ENCODE data around the gene LCLAT1.
"Not testable (repeated sequence)": the region's sequence is repeated elsewhere in the genome, so short reads cannot be mapped to it uniquely, and the experiment has no call there.

Gene LCLAT1

DNA sequence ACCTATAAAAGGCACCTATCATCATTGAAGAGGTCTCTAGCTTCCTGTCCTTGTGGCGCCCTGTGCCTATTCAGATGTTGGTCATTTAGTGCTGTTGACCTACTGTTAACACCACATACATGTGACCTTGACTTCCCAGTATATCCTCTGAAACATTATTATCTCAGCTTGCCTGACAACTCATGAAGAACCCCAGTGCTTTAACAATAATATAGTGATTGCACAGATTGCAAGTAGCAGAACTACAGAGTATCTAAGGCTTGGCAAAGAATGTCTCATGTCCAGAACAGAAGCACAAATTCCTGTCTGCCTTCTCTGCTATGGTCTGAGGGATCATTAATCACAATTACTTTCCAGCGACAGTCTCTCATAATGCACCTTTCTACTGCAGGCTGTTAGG is 165.3 kb downstream of the LCLAT1 start:
- DNase-seq: no peak

DNA sequence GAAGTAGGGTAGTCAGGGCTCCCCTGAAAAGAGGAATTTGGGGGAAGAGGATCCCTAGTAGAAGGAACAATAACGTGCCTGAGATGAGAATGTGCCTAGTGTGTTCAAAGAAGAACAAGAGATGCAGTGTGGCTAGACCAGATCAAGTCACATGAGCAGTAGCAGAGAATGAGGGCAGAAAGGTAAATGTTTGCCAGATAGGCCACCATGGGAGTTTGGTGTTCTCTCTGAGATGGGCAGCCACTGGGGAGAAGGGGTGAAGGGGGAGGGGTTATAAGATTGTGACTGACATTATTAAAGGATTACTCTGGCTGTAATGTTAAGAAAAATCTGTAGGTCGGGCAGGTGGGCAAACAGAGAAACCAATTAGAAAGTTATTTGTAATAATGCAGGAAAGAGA is 166.0 kb downstream of the LCLAT1 start:
- DNase-seq: no peak

DNA sequence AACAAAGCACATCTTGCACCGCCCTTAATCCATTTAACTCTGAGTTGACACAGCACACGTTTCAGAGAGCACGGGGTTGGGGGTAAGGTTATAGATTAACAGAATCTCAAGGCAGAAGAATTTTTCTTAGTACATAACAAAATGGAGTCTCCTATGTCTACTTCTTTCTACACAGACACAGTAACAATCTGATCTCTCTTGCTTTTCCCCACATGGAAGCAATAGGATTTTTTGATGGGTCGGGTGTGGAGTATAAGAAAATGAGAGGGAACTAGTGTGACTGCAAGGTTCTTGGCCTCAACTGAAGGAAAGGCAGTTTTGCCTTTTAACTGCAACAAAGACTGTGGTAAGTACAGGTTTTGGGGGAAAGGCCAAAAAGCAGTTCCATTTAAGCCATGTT is 167.2 kb downstream of the LCLAT1 start:
- DNase-seq: not testable (repeated sequence)

DNA sequence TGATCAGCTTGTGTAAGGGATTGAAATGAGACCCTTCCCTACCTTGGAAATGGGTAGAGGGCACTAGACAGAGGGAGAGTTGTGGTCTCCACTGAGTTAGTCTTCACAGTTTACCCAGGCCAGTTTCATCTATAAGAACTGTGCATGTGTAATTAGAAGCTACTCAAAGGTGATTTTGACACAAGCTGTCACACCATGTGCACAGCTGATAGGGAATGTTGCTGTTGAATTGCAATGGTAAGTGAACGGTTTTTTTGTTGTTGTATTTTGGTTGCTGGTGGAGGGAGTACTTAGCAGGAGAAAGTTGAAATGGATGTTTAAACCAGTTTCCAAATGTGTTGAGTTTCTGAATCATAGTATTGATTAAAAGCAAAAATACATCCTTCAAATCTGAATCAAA is 168.9 kb downstream of the LCLAT1 start:
- no peak for DNase-seq

DNA sequence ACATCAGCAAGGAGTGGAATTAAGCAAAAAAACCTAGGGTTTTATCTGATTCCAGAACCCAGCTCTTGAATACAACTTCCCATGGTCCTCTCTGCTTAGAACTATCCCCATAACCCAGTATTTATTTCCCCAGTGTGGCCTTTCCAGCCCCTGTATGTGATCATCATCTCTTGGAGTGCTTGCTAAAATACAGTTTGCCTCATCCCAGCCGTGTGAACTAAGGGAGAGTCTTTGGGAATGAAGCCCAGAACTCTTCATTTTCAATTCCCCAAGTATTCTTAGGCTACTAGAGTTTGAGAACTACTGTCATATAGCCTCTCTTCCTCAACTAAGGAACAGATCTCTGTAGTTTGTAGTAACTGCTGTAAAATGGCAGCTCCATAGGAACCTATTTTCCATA is 173.1 kb downstream of the LCLAT1 start:
- no peak for DNase-seq

DNA sequence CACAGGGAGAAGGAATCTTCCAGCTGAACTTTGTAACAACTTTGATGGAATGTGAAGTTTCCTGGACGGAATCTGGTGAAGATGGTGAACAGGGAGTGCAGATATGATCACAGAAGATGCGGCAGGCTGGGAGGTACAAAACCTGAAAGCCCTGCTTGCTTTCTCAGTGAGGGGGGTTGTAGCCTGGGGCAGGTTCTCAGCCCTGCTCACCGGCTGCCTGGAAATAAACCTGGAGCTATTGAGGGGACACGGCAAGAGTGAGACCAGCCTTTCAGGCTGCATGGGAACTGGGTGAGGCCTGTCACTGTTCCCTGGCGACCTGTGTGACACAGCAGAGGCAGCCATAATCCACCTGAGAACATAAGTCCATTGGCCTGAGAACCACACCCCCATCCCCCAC is 174.8 kb downstream of the LCLAT1 start:
- no peak for DNase-seq

DNA sequence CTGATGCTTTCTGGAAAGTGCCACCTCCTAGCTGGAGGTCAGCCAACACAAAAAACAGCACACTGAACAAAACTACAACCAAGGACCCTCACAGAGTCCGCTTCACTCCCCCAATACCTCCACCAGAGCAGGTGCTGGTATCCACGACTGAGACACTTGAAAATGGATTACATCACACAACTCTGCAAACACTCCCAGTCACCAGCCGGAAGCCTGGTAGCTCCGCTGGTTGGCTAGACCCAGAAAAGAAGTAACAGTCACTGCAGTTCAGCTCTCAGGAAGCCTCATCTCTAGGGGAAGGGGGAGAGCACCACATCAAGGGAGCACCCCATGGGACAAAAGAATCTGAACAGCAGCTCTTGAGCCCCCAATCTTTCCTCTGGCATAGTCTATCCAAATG is 175.4 kb downstream of the LCLAT1 start:
- DNase-seq: no peak

DNA sequence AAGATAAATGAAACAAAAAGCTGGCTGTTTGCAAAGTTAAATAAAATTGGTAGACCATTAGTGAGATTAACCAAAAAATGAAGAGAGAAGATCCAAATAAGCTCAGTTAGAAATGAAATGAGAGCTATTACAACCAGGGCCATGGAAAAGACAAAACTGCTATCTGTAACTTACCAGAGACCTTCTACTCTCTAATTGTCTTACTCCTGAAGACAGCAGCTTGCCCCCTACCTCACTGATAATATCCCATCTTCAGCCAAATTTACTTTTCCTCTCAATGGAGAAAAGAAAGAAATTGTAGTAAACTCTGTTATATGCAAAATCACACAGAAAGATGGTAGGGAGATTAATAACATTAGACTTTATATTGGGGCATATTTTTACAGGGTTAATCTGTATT is 178.2 kb downstream of the LCLAT1 start:
- DNase-seq: no peak

DNA sequence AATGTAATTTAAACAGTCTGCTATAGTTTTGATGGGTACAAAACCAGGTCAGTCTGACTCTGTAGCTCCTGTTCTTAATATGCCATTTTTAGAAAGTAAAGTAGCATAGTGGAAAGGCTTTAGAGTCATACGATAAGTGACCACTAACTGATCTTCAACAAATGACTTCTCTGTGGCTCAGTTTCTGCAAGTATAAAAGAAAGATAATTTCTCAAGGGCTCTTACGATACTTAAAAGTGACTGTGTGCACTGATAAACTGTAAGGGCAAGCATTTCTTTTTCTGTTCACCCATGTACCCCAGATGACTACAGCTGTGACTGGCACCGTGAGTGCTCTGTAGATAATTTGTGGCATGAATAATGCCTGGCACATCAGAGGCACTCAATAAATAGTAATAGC is 178.7 kb downstream of the LCLAT1 start:
- no peak for DNase-seq

DNA sequence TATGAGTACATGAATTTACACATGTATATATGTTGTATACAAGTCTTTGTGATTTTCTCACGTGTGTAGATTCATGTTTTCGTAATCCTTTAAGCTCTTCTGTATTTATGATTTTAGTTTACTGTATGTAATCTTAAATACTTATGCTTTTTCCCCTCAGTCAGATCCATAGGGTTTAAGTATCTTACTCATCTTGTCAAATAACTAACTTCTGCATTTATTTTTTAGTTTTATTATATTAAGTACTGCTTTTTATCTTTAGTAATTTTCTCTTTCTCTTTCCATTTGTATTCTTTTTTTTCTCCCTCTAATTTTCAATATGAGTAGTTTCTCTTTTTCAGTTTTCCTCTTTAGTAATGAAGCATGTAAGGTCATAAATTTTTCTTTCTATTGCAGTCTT is 179.4 kb downstream of the LCLAT1 start:
- peak; percentile 13 for DNase-seq

DNA sequence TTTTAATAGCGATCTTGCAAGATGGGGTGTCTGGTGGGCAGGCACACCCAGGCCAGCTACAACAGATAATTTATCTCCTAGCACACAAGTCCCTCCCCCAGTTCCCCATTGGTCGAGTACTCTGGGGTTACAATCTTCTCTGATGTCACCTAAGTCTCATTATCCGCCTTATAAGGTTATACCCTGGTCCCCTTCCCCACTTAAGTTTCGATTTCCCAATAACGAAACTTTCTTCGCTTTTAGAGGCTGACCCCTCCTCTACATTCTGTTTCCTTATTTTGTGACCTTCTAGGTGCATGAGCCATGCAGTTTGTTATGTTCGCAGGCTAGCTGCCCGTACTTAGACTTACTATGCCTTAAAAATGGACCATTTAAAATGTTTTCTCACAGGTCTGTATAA is 180.1 kb downstream of the LCLAT1 start:
- peak; percentile 86 for DNase-seq

DNA sequence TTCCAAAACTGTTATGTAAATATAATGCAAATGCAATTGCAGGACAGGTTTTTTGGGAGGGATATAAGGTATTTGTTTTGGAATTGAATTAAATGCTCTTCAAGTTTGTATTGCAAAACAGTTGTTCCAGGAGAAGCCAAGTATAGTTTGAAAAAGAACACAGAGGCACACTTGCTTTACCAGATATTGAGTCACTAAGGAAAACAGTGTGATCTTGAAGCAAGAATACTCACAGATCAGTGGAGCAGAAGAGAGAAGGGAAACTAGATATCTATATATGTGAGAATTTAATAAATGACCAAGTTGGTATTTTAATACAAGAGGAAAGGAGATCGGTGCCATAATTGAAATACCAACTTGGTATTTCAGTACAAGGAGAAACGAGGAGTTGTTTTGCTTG is 181.3 kb downstream of the LCLAT1 start:
- peak; percentile 27 for DNase-seq

DNA sequence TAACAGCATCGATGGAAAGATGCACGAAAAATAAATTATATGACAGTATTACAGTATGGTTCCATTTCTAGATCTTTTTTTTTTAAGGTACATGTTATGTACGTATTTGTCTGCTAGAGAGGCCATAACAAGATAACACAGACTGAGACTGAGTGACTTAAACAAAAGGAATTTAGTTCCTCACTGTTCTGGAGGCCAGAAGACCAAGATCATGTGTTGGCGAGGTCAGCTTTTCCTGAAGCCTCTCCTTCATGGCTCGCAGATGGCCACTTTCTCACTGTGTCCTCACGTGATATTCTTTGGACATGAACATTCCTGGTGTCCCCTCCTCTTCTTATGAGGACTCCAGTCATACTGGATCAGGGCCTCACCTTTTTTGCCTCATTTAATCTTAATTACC is 182.8 kb downstream of the LCLAT1 start:
- DNase-seq: no peak

DNA sequence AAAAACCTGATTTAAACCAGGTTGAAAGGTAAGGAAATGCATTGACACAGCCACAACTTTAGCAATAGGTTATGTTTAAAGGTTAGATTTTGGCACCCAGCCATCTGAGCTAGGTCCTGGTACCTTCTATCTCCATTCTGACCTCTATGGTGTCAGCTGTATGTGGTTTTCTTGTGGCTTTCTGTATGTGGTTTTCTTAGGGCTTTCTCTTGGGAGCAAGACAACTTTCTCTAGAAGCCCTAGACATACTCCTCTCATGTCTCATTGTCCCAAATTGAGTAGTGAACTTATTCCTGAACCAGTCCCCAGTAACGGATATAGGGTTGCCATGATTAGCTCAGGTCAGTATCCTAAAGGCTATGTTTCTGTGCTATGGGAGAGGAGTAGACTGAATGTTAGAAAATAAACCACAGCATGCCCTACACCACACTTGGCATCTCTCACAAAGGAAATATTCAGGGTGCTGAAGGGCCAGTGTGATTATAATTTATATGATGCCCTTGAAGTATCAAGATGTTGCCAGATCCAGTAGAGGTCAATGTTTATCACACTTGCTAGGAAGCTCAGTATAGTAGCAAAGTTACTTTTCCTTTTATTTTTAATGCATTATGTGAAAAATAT is 184.1 kb downstream of the LCLAT1 start:
- peak; percentile 71 for DNase-seq

DNA sequence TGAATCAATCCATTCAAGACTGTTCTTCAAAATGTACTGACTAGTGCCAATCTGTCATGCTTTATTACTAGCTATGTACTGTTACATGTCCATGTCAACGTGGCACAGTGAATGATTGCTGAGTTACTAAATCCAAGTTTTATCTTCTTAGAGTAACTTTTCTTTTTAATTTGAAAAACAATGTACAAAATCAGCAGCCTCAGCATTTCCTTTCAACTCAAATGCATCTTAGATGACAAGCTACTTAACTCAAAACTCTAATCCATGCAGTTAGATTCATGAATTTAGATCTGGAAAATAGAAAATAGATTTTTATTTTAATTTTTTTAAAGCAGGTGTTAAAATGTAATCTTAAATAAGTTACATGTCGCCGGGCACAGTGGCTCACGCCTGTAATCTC is 186.0 kb downstream of the LCLAT1 start:
- no peak for DNase-seq

DNA sequence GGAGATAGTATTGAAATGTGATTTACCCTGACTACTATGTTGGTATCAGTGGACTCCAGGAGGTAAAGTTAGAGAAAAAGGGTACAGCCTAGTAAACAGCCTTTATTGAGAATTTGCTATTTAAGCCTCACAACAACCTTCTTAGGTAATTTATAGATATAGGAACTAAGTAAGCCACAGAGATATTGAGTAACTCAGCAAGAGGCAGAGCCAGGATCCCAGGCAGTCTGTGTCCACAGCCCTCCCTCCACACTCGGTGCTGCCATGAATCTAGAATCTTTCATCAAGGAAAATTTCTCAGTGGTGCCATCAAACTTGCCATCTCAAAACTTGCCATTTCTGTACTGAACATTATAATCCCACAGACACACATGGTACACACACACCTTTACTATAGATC is 189.3 kb downstream of the LCLAT1 start:
- peak; percentile 73 for DNase-seq

DNA sequence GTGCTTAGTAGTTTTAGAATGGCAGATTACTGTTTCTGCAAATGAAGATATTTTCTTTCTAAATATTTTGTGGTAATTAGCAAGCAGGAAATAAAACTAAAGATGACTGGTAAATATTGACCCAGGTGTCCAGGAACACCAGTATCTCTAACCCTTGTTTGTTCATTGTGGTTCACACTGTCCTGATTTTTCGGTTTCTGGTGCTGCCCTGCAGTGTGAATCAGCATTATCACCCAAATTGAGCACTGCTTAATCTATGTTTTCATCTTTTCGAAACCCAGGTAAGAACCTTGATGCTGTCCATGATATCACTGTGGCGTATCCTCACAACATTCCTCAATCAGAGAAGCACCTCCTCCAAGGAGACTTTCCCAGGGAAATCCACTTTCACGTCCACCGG is 192.8 kb downstream of the LCLAT1 start:
- no peak for DNase-seq

DNA sequence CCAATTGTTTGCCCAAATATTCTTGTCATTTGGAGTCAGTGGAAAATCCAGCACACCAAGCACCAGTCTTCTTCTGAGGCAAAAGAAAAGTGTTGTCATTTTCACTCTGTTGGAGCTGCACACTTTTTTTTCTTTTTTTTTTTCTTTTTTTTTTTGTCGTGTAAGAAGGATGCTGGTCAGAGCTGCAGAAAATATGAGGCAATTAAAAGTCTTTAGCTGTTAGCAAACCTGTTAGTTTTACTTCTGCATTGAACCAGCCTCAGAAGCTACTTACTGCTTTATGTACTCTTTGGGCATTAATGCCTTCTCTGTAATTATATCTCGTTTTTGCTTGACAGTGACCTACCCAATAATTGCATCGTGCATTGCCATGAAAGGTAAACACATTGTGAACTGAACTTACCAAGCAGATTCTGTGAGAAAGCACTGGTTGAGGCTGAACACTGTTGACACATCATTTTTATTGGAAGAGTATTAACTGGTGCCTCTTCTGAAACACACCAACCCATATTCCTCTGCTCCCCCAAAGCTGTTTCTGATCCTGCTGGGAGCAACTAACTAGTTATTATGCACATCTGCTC is 194.8 kb downstream of the LCLAT1 start:
- peak; percentile 87 for DNase-seq

DNA sequence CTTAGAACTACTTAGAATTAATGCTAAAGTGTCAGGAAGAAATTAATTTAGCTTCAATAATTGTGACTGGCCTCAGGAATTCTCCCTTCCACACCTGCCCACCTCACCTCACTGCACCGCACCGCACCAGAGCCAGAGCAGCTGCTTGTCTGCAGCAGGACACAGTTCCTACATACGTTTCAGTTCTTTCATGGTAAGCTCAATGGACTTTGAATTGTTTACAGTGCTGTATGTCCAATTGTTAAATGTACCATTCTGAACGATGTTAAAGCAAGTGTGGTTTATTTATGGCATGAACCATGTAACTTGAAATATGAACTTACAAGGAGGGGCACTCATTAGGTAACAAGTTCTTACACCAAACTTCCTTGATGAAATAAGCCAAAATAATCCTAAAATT is 196.0 kb downstream of the LCLAT1 start:
- not testable (repeated sequence) for DNase-seq

DNA sequence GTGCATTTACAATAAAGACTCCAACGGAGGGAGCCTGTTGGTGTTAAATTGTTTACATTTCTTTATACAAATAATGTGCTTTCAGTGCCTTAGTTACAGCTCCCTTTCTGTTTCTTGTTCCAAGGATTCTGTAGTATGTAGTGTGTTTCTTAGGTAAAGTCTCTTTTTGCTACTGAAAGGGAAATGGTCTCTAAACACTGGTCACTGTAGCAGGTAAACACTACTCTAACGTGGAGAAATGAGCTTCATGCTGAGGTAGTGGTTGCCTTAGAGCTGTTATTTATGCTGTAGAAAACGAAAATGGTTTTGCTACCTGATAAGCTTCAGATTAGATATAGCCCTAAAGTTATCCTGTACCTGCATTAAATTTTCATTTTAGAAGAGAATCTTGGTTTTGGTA is 196.6 kb downstream of the LCLAT1 start:
- no peak for DNase-seq

DNA sequence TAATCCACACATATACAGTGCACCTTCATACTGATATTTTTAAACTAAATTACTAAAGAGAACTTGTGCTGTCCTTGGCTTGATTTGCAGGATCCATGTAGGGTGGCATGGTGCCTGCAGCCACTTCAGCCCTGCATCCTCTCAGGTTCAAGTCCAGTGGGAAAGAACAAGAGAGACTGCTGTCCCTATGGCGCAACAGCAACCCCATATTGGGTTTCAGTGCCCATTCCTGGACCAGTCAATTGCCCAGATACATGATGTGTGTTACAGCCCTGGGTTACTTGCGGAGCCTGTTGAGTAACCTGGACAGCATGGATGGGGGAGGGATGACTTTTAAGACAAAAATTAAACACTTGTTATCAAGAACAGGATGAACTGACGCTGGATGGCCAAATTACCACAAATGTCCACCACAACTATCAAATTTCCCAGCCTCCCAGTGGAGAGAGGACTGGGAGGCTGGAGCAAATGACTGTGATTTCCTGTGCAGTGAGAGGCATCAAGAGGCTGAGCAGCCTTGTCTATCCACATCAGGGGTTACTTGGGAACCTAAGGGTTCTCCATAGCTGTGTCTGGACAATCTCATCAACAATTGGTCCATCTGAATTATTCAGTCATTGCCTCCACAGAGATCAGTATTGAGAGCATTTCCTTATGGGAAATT is 198.2 kb downstream of the LCLAT1 start:
- no peak for DNase-seq

DNA sequence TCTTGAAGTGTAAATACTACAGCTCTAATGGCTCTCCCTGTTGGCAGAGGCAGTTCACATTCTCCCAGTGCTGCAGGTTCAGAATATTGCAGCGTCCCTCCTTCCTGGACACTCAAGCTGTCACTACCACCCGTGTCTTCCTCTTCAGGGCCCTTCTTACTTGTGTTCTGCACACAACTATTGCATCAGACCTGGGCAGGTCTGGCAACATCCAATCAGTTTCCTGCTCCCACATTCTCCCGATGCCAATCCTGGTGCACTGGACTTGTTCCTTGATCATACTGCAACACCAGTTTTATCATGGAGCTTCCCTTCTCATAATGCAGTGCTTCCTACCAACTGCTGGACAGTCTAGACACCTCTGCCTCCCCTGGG is 198.7 kb downstream of the LCLAT1 start:
- DNase-seq: no peak

DNA sequence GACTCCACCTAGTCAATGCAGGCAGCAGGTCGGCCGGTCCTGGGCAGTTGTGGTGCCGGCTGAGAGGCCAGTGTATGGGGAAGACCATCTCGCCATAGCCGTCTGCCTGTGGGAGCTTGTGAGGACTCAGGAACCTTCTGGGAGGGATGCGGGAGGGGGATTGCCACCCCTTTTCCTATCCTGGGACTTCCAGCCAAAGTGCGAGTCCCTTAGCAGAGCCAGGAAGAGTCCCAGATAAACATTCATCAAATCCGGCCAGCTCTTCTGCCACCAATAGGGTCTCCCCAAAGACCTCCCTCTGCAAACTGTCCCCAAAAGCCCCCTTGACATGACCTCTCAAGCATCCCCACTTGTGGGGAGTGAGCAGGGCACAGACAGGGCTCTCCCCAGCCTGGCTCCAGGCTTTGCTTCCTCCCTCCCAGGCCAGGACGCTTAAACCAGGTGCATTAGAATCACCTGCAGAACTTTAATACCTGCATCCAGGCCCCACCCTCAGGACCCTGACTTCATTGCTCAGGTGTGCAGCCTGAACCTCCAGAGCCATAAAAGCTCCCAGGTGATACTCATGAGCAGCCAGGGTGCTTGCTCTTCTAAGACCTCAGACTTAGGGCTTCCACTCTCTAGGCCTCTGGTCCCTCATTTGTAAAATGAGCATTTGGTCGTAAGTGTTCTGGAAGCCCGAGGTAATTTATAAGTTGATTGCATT is 200.9 kb downstream of the LCLAT1 start:
- DNase-seq: no peak

DNA sequence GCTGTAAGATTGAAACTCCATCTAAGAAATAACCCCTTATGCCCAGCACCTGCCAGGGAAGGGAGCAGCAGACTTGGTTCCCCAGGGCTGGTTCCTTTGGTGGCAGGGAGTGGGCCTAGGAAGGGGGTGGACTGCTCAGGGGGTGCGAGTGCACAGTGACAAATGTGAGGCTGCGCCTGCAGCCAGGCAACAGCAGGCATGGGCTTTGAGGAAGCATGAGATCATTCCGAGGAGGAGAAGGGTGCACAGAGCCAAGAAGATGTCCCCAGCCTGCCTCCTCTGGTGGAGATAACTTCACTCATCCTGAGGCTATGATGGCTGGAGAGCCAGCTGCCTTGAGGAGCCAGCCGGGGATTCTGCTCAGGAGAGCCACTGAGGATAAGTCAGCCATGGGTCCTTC is 202.2 kb downstream of the LCLAT1 start:
- no peak for DNase-seq

Data from MV-4-11 (cell line).